GM12872 (cell line): ENCODE measurements around the gene OR51T1.

ENCODE experiments used
- TF ChIP-seq, protein P1 (sequence below): IDR thresholded peaks from 3 replicates; pipeline ENCODE4 v1.5.1; 2011; ENCODE audit warnings: low read depth, mild to moderate bottlenecking, low read length, moderate library complexity; ENCODE audit not compliant: insufficient read depth

Gene OR51T1, protein sequence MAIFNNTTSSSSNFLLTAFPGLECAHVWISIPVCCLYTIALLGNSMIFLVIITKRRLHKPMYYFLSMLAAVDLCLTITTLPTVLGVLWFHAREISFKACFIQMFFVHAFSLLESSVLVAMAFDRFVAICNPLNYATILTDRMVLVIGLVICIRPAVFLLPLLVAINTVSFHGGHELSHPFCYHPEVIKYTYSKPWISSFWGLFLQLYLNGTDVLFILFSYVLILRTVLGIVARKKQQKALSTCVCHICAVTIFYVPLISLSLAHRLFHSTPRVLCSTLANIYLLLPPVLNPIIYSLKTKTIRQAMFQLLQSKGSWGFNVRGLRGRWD

DNA sequence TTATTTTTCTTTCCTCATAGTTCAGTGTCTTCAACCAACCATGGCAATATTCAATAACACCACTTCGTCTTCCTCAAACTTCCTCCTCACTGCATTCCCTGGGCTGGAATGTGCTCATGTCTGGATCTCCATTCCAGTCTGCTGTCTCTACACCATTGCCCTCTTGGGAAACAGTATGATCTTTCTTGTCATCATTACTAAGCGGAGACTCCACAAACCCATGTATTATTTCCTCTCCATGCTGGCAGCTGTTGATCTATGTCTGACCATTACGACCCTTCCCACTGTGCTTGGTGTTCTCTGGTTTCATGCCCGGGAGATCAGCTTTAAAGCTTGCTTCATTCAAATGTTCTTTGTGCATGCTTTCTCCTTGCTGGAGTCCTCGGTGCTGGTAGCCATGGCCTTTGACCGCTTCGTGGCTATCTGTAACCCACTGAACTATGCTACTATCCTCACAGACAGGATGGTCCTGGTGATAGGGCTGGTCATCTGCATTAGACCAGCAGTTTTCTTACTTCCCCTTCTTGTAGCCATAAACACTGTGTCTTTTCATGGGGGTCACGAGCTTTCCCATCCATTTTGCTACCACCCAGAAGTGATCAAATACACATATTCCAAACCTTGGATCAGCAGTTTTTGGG is at the start of gene OR51T1:
Gene OR51T1 (plus strand): TSS at position 41 of the 641 bp plus-strand sequence. CDS start 0 bp downstream, at position 41.
- TF ChIP-seq, protein P1, sequence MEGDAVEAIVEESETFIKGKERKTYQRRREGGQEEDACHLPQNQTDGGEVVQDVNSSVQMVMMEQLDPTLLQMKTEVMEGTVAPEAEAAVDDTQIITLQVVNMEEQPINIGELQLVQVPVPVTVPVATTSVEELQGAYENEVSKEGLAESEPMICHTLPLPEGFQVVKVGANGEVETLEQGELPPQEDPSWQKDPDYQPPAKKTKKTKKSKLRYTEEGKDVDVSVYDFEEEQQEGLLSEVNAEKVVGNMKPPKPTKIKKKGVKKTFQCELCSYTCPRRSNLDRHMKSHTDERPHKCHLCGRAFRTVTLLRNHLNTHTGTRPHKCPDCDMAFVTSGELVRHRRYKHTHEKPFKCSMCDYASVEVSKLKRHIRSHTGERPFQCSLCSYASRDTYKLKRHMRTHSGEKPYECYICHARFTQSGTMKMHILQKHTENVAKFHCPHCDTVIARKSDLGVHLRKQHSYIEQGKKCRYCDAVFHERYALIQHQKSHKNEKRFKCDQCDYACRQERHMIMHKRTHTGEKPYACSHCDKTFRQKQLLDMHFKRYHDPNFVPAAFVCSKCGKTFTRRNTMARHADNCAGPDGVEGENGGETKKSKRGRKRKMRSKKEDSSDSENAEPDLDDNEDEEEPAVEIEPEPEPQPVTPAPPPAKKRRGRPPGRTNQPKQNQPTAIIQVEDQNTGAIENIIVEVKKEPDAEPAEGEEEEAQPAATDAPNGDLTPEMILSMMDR, result no peak

DNA sequence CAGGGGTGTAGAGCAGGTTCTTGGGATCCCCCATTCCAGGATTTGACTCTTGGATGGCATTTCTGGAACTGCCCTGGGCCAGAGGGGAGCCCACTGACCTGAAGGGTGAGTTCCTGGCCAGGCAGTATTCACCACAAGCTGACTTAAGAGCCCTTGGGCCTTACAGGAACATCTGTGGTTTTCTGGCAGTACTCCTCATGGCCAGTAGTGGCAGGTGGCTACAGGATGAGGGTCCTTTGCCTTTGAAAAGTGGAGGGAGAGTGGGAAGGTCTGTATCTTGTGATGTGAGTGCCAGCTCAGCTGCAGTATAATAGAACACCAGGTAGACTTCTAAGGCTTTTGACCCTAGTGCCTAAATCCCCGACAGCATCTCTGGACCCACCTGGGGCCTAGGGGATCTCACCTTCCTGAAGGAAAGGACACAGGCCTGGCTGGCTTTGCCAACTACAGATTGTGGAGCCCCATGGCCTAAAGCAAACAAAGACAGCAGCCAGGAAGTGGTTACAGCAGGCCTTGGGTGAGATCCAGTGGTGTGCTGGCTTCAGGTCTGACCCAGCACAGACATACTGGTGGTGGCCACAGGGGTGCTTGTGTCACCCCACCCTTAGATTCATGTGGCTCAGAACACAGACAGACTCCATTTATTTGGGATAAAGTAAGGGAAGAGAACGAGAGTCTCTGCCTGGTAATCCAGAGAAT is 41.7 kb upstream of the OR51T1 start:
- TF ChIP-seq, protein P1, result no peak

DNA sequence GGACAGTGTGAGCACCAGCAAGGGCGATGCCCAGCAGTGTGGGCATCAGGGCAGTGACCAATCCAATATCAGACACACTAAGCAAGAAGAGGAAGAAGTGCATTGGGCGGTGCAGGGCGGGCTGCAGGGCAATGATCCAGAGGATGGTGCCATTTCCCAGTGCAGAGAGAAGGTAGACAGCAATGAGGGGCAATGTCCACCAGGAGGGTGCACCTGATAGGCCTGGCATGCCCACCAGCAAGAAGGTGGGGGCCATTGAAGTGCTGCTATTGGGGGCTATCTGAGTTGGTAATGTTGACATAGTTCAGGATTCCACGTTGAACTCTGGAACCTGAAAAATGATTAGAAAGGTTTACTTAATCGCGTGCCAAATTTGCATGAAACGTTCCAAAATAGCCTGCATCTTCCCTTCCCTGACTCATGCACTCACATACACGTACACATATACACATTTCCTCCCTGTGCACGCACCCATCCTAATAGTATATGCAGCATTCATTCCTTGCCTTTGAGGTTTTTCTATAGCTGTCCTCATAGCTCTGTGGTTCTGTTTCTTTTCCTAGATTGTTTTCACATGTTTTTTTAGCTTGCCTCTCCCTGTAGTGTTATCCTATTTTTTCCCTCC is 32.7 kb upstream of the OR51T1 start, which contains the start of gene OR51S1:
Gene OR51S1 (minus strand): TSS at position 301 of the 625 bp plus-strand sequence. CDS start 0 bp downstream, at position 301.
- TF ChIP-seq, protein P1, result no peak

DNA sequence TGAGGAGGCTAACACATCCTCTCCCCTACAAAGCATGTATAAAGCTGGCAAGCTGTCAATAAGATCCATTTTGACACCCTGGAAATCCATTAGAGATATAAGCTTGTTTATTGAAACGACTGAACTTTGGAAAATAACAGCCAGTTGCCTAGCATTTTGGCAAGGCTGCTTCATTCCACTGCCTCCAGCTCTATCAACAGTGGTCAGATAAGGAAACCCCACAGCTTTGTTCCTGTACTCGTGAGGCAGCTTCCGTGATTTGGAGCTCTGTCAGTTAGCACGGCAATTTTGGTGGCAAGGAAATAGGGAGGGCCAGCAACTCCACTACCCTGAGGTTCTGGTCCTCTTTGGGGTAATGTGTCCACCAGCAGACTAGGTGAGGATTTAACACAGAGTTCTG is 30.7 kb upstream of the OR51T1 start:
- TF ChIP-seq, protein P1, result no peak

DNA sequence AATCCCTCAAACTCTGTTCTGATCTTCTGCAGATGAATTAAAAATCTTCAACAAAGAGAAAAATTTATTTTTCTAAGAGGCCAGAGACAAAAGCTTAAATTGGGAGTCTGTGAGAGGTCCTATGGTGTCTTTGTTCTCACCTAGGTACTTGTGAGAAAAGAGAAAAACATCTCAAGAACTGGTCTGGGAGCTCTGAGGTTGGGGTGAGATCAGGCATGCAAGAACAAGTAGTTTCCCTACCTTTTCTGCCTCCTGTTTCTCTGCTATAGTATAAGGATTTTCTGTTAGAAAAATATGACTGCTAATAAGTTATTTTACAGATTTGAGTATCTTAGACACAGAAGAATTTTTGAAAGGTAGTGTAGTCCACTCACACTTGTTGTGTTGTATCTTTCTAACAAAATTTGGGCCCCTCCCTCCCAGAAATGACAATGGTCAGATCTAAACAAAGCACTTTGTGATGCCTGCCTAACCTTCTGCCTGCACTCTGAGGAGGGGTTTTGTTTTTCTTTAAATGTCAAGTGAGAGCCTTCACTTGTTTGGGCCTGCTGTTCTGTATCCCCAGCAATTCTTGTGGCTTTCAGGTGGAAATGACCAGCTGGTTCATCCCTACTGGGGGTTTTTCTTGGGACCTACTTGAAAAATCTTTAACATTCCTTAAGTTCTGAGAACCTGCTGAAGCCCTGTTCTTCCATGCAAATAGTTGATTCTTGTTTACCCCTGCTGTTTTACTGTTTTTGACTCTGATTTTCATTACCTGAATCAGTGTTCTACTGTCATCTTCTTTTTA is 19.1 kb upstream of the OR51T1 start:
- TF ChIP-seq, protein P1, result no peak

DNA sequence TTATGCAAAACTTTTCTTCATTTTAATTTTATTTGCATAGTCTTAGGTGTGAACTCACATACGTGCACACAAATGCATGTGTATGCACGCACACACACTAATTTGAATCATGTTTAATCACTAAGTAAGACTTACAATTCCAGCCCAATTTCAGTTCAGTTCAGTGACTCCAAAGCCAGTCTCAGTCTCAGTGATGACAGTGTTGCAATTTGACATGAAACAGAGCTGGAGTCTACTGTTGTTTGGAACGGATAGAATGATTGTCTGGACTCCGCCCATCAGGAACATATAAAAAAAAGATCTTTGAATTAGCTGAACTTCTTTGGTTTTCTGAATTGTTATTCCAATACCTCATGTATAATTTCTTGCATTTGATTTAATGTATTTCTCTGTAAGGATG is 17.8 kb upstream of the OR51T1 start:
- TF ChIP-seq, protein P1, result no peak

DNA sequence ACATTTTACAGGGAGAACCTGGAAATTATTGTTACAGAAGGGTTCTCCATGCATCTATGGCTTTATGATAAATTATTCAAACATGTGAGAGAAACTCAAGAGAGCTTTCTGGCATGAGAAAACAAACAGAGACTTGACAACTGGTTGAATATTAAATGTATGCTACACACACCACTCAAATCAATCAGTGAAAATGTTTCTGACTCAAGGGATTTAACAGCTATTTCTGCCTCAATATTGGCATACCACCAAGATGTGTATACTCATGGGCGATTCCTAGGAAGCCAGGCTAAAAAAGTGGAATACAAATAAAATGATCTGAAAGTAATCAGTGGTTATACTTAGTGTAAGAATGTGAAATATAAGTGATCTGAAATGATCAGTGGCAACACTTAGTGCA is 15.8 kb upstream of the OR51T1 start:
- TF ChIP-seq, protein P1, result no peak
